ENCODE results near the gene CADPS. TPM values are rescaled to one million over a fixed set of nuclear protein-coding genes. Genes with fewer than 3 reads are reported as not detected.

The CADPS gene
- total RNA-seq, 1 experiment from 2014 or later, result not detected

- TF ChIP-seq, protein P1, sequence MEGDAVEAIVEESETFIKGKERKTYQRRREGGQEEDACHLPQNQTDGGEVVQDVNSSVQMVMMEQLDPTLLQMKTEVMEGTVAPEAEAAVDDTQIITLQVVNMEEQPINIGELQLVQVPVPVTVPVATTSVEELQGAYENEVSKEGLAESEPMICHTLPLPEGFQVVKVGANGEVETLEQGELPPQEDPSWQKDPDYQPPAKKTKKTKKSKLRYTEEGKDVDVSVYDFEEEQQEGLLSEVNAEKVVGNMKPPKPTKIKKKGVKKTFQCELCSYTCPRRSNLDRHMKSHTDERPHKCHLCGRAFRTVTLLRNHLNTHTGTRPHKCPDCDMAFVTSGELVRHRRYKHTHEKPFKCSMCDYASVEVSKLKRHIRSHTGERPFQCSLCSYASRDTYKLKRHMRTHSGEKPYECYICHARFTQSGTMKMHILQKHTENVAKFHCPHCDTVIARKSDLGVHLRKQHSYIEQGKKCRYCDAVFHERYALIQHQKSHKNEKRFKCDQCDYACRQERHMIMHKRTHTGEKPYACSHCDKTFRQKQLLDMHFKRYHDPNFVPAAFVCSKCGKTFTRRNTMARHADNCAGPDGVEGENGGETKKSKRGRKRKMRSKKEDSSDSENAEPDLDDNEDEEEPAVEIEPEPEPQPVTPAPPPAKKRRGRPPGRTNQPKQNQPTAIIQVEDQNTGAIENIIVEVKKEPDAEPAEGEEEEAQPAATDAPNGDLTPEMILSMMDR (conservative IDR thresholded peaks at IDR 0.05), result no peak
- TF ChIP-seq EZH2 (IDR thresholded peaks at IDR 0.05; ENCODE audit: low read depth), result no peak
- ChIA-PET POLR2A (ENCODE audit: unreplicated experiment) (no interaction called here), CTCF (interaction anchor here (0.7 kb wide), 1 partner anchor 279 kb away, joined by 3 read pairs; no protein-coding TSS in a partner anchor)
- intact Hi-C loops (cut with micrococcal nuclease; ENCODE audit: unreplicated experiment), result no loop called here
- Histone ChIP-seq H3K27ac (no peak overlapping the region), H3K4me3 (no peak overlapping the region), H3K9me2 (ENCODE audit: insufficient read depth) (no peaks in the 10 kb centered on the region), H3K36me3 (ENCODE audit: low read depth) (no peaks in the 10 kb centered on the region), H3K4me1 (replicated peaks; ENCODE audit: insufficient read depth) (no peaks in the 10 kb centered on the region), H3K9me3 (ENCODE audit: insufficient read depth, low read depth) (no peaks in the 10 kb centered on the region), H3F3A (ENCODE audit: insufficient read depth, low read depth) (no peaks in the 10 kb centered on the region), H3K4me2 (no peak overlapping the region), H4K20me1 (ENCODE audit: insufficient read depth) (no peaks in the 10 kb centered on the region), H3K27me3 (ENCODE audit: insufficient read depth, low read depth) (no peaks in the 10 kb centered on the region), H3K79me2 (ENCODE audit: low read depth) (no peaks in the 10 kb centered on the region), H2AFZ (no peak overlapping the region)
- BruUV-seq (replicated peaks), result no TSS peak
- DNase-seq, result no peak
Measured at GRCh38 chr3:62611541-62612240, 263.5 kb downstream of the CADPS start.

DNA sequence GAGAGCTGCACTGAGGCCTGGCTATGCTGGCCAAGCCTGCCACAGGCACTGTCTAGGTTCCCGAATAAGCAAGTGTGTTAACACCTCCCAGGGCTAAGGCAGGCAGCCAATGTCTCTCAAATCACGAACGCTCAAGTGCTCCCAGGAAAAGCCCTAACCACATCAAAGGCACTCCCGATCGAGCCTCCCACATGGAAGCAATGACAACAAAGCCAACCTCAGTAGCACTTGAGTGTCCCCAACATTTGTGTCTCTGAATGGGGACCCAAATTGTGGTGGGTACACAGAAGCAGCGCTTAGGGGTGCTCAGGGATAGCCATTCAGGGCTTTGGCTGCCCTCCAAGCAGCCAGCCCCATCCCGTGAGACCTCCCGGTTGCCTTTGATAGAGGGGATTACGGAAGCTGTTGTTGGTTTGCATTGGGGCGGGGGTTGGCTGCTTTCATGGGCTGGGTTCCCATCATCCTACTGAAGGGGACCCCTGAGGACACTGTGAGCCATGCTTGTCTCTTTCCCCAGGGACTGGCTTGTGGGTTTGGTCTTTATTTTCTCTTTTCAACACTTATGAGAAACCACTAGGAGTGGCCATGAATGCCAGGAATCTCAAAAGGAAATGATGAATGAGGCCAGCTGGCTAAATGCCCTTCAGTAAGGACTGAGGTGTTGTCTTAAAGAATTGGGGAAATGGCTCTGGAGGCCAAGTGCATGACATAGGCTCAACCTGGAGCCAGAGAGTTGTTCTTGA is 267.8 kb downstream of the CADPS start:
- Histone ChIP-seq H3K9me3 (ENCODE audit: insufficient read depth, low read depth) (no peaks in the 10 kb centered on the region), H3K9me2 (ENCODE audit: insufficient read depth) (no peaks in the 10 kb centered on the region), H3K27me3 (ENCODE audit: insufficient read depth, low read depth) (no peaks in the 10 kb centered on the region), H3K36me3 (ENCODE audit: low read depth) (no peaks in the 10 kb centered on the region), H3K4me1 (replicated peaks; ENCODE audit: insufficient read depth) (peaks cover 19% of the 10 kb centered on the region), H3K79me2 (ENCODE audit: low read depth) (no peaks in the 10 kb centered on the region), H3K27ac (no peak overlapping the region), H2AFZ (no peak overlapping the region), H3F3A (ENCODE audit: insufficient read depth, low read depth) (0 out of 2 replicates have a peak, but pooled peaks cover 3% of the 10 kb centered on the region), H3K4me2 (no peak overlapping the region), H3K4me3 (no peak overlapping the region), H4K20me1 (ENCODE audit: insufficient read depth) (no peaks in the 10 kb centered on the region)
- intact Hi-C loops (cut with micrococcal nuclease; ENCODE audit: unreplicated experiment), result no loop called here
- DNase-seq, result peak; percentile 49 to 57
- no peak for TF ChIP-seq EZH2 (IDR thresholded peaks at IDR 0.05; ENCODE audit: low read depth)
- TF ChIP-seq, protein P1 (conservative IDR thresholded peaks at IDR 0.05), result no peak
- CTCF ChIA-PET, result no interaction called here
- POLR2A ChIA-PET (ENCODE audit: unreplicated experiment), result no interaction called here
- BruUV-seq (replicated peaks), result no TSS peak

DNA sequence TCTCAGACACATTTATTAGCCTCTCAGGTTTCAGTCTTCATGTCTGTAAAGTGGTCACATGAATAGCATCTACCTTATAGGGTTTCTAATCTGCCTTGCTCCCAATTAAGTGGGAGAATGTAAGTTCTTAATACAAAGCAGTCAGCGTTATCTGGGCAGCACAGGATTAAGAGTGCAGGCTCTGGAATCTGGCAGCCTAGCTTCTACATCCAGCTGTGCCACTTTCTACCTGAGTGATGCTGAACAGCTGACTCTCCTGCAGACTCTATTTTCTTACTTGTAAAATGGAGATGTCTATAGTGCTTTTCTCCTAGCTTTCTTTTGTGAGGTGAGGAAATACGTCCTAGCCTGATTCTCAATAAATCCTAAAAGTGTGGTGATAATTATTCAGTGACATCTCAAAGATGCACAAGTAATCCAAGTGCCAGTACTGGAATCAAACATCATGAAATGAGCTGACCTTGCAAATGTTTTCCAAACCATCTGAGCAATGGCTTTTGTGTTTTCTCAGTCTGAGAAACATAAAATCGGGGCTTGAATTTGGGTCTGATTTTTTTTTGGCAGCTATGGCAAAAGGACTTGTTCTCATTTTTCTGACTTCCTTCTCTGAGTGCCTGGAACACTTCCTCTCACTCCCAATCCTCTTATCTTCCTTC is 269.7 kb downstream of the CADPS start:
- Histone ChIP-seq H3K27me3 (ENCODE audit: insufficient read depth, low read depth) (no peaks in the 10 kb centered on the region), H3K9me2 (ENCODE audit: insufficient read depth) (no peaks in the 10 kb centered on the region), H3K27ac (no peak overlapping the region), H2AFZ (no peak overlapping the region), H3K4me1 (replicated peaks; ENCODE audit: insufficient read depth) (peaks cover 30% of the 10 kb centered on the region), H3K9me3 (ENCODE audit: insufficient read depth, low read depth) (no peaks in the 10 kb centered on the region), H3K36me3 (ENCODE audit: low read depth) (no peaks in the 10 kb centered on the region), H3K79me2 (ENCODE audit: low read depth) (no peaks in the 10 kb centered on the region), H3F3A (ENCODE audit: insufficient read depth, low read depth) (0 out of 2 replicates have a peak, but pooled peaks cover 3% of the 10 kb centered on the region), H3K4me3 (no peak overlapping the region), H3K4me2 (no peak overlapping the region), H4K20me1 (ENCODE audit: insufficient read depth) (no peaks in the 10 kb centered on the region)
- POLR2A ChIA-PET (ENCODE audit: unreplicated experiment), result no interaction called here
- TF ChIP-seq EZH2 (IDR thresholded peaks at IDR 0.05; ENCODE audit: low read depth), result no peak
- TF ChIP-seq, protein P1 (conservative IDR thresholded peaks at IDR 0.05), result no peak
- DNase-seq, result no peak
- intact Hi-C loops (cut with micrococcal nuclease; ENCODE audit: unreplicated experiment), result loop anchor here (2.0 kb wide), 1 partner anchor 37 kb away; no protein-coding TSS in a partner anchor
- CTCF ChIA-PET, result interaction anchor here (0.6 kb wide), 1 partner anchor 17 kb away, joined by 8 read pairs; no protein-coding TSS in a partner anchor
- BruUV-seq (replicated peaks), result no TSS peak

Data from PC-9 (cell line).